ENCODE measurements around the gene VWA5A. TPM values are rescaled to one million over a fixed set of nuclear protein-coding genes. Genes with fewer than 3 reads are reported as not detected.
"Not testable (repeated sequence)": the region's sequence is repeated elsewhere in the genome, so short reads cannot be mapped to it uniquely, and the experiment has no call there.

VWA5A gene
- polyA plus RNA-seq, 1 of the 3 experiments (the other 2 are of a cell fraction), result 7.6 TPM

- no peak overlapping the region for H3K4me3 ChIP-seq (ENCODE audit: low read depth in 2 of 2, low read length in 1 of 2)
- no peak overlapping the region for H3K27ac ChIP-seq (ENCODE audit: low read depth in 2 of 2, low read length in 1 of 2)
- H3K4me2 ChIP-seq, result no peak overlapping the region
- TF ChIP-seq FOXJ3 (CRISPR knock-in tag; IDR thresholded peaks at IDR 0.05), result no peak
- no peak for TF ChIP-seq FOSL2 (IDR thresholded peaks at IDR 0.05; ENCODE audit: borderline replicate concordance, low read depth)
- no peak for TF ChIP-seq IRF3 (IDR thresholded peaks at IDR 0.05; ENCODE audit: low read depth, low read length)
- no peak for TF ChIP-seq TCF12 (IDR thresholded peaks at IDR 0.05)
- no peak for TF ChIP-seq NRF1 (IDR thresholded peaks at IDR 0.05; ENCODE audit: low read depth, low read length)
- TF ChIP-seq RCOR1 (IDR thresholded peaks at IDR 0.05; ENCODE audit: low read length), result no peak
- TF ChIP-seq JUND (IDR thresholded peaks at IDR 0.05), result no peak
- TF ChIP-seq ELF1 (IDR thresholded peaks at IDR 0.05), result no peak
- TF ChIP-seq RFX5 (IDR thresholded peaks at IDR 0.05; ENCODE audit: low read length), result no peak
- TF ChIP-seq POLR2AphosphoS5 (IDR thresholded peaks at IDR 0.05; ENCODE audit: low read depth, low read length), result no peak
- TF ChIP-seq GABPA (IDR thresholded peaks at IDR 0.05; ENCODE audit: low read depth), result no peak
- no peak for TF ChIP-seq MEF2A (IDR thresholded peaks at IDR 0.05; ENCODE audit: borderline replicate concordance, low read depth)
- no peak for TF ChIP-seq EP300 (IDR thresholded peaks at IDR 0.05; ENCODE audit: borderline replicate concordance in 1 of 2, low read depth in 1 of 2, low read length in 1 of 2)
- no peak for TF ChIP-seq FOXM1 (IDR thresholded peaks at IDR 0.05; ENCODE audit: low read depth)
- TF ChIP-seq YY1 (IDR thresholded peaks at IDR 0.05; ENCODE audit: low read depth), result no peak
- TF ChIP-seq RXRA (IDR thresholded peaks at IDR 0.05; ENCODE audit: borderline replicate concordance, low read depth), result no peak
- no peak for TF ChIP-seq GATA2 (CRISPR knock-in tag; IDR thresholded peaks at IDR 0.05)
- TF ChIP-seq SIN3A (IDR thresholded peaks at IDR 0.05; ENCODE audit: borderline replicate concordance, low read depth, low read length), result no peak
- DNase-seq, result peak; percentile 27
- no peaks in the 10 kb centered on the region for H3K9me3 ChIP-seq
- H3K4me1 ChIP-seq (ENCODE audit: control insufficient read depth in 1 of 2, insufficient read depth in 2 of 2, low read depth in 1 of 2, low read length in 1 of 2), result no peaks in the 10 kb centered on the region
- H4K20me1 ChIP-seq (ENCODE audit: insufficient read depth), result no peaks in the 10 kb centered on the region
- no peak overlapping the region for H2AFZ ChIP-seq (ENCODE audit: low read depth)
- H3K27me3 ChIP-seq (ENCODE audit: insufficient read depth), result no peaks in the 10 kb centered on the region
- H3F3A ChIP-seq (replicated peaks; ENCODE audit: insufficient read depth), result no peaks in the 10 kb centered on the region
- ChIA-PET POLR2A (no interaction called here), CTCF (interaction anchor here (0.6 to 1.4 kb wide), 3 partner anchors 18 to 52 kb away, joined by 3 to 4 read pairs (median 3); no protein-coding TSS in a partner anchor)
- H3K36me3 ChIP-seq (replicated peaks in 1 of 2; ENCODE audit: control insufficient read depth in 1 of 2, insufficient read depth in 2 of 2, low read length in 1 of 2), result peaks cover 0 to 18% of the 10 kb centered on the region in 2 experiments
- WGBS (ENCODE audit: low lambda C conversion rate), result 49% methylated on average over 2 of the region's 2 CpGs
- H3K79me2 ChIP-seq (ENCODE audit: insufficient read depth), result no peaks in the 10 kb centered on the region
- H3K9me2 ChIP-seq, result no peaks in the 10 kb centered on the region
- H3K9ac ChIP-seq, result no peak overlapping the region
These were observed 8.4 kb downstream of the VWA5A start for GRCh38 chr11:124123622-124124021.

GRCh38 chr11:124127134-124127533 is 11.9 kb downstream of the VWA5A start:
- H3K79me2 ChIP-seq (ENCODE audit: insufficient read depth); H3K27ac ChIP-seq (ENCODE audit: low read depth in 2 of 2, low read length in 1 of 2); H3K4me3 ChIP-seq (ENCODE audit: low read depth in 2 of 2, low read length in 1 of 2); H3F3A ChIP-seq (replicated peaks; ENCODE audit: insufficient read depth); H3K4me2 ChIP-seq; POLR2A ChIA-PET; DNase-seq; H3K27me3 ChIP-seq (ENCODE audit: insufficient read depth); H3K9me3 ChIP-seq; H2AFZ ChIP-seq (ENCODE audit: low read depth); H4K20me1 ChIP-seq (ENCODE audit: insufficient read depth); H3K4me1 ChIP-seq (ENCODE audit: control insufficient read depth in 1 of 2, insufficient read depth in 2 of 2, low read depth in 1 of 2, low read length in 1 of 2); H3K9ac ChIP-seq; H3K9me2 ChIP-seq: not testable (repeated sequence)
- CTCF ChIA-PET, result interaction anchor here (1.8 kb wide), 1 partner anchor 11 kb away, joined by 5 read pairs; the partner anchor contains the start of gene VWA5A
- WGBS (ENCODE audit: low lambda C conversion rate), result 50% methylated on average over 1 of the region's 1 CpG
- peaks cover 0 to 13% of the 10 kb centered on the region in 2 experiments for H3K36me3 ChIP-seq (replicated peaks in 1 of 2; ENCODE audit: control insufficient read depth in 1 of 2, insufficient read depth in 2 of 2, low read length in 1 of 2)

All from SK-N-SH (cell line).